ENCODE results near the gene USP34. TPM values are rescaled to one million over a fixed set of nuclear protein-coding genes. Genes with fewer than 3 reads are reported as not detected.
"Not testable (repeated sequence)": the region's sequence is repeated elsewhere in the genome, so short reads cannot be mapped to it uniquely, and the experiment has no call there.

The USP34 gene
- polyA plus RNA-seq, 5 donors: 130 to 180 (median 157) TPM

DNA sequence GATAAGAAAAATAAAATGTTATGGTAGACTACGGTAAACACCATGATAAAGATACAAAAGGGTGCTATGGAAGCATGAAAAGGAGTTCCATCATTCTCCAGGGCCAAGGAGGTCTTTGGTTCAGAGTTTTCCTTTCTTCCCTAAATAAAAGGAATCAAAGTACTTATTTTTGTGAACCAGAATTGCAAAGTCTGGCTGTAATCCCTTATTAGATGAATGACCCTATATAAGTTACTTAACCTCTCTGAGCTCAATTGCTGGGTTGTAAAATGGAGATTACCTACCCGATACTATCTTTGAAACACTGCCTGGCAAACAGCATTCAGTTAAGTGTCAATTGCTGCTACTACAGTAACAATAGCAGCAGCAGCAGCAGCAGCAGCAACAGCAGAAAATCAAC, 218.9 kb downstream of the USP34 start:
- no peak for DNase-seq

DNA sequence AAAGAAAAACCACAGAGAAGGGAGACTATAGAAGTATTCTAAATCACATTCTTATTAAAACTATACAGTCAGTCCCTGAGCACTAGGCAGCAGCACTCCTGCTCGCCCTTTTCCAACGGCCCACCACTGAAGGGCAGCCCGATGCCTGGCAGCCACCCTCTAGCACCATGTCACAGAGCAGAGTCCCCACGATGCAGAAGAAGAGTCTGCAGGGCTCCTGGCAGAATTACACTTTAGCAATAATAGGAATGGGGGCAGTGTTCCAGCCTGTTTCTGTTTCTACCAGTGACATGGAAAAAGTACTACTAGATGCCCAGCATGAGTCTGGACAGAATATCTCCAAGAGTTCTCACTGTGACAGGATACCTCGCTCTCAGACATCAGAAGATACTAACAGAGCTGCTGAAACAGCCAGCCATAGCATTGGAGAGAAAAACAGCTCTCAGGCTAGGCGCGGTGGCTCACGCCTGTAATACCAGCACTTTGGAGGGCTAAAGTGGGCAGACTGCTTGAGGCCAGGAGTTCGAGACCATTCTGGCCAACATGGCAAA, 221.3 kb downstream of the USP34 start:
- no peak for DNase-seq

DNA sequence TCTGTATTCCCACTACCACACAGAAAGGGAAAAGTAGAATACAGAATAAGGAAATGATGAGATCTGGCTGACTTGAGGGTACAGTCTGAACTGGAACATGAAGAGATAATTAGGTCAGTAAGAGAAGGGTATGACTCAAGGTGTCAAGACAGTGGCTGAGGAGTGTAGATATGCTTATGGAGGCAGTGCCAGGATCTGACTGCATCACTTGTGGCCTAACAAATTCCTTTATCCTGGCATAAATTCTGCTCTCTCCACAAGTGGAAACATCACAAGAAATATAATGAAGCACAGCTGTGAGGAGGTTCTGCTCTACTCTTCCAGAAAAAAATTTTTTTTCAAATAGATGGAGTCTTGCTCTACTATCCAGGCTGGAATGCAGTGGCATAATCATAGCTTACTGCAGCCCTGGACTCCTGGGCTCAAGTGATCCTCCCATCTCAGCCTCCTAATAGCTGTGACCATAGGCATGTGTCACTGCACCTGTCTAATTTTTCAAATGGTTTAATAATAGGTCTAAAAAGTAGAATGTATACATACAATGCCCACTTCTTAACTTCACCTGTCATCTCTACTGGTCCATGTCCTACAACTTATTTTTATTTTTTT, 223.6 kb downstream of the USP34 start:
- DNase-seq: no peak

DNA sequence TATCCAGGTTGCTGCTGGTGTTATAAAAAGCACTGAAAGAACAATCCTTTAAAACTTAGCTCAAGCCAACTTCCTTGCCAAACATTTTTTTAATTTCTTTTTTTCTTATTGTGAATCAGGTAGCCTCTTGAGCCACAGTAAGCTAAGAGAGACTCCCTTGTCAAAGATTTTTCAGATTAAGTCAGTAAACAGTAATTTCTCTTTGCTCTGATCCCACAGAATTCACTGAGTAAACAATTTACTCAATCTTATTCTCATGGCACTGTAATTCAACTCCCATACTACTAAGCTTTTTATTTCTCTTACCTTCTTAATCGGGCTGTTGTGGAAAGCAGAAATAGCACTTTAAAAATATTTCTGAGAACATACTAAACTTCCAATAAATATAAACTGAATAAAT, 226.2 kb downstream of the USP34 start:
- no peak for DNase-seq

DNA sequence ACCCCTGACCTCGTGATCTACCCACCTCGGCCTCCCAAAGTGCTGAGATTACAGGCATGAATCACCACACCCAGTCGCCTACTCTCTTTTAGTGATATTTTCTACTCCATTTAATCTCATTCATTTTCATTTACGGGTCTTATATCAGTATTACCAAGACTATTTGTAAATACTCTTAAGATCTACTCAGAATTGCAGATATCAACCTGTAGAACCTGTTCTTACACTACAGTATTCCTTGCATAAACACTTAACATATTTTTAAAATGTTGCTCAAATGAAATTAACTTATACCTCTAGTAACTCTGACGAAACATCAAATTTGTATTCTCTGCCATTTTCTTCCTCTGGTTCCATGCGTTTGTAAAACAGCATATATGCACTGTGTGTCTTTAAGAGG, 229.6 kb downstream of the USP34 start:
- DNase-seq: no peak

DNA sequence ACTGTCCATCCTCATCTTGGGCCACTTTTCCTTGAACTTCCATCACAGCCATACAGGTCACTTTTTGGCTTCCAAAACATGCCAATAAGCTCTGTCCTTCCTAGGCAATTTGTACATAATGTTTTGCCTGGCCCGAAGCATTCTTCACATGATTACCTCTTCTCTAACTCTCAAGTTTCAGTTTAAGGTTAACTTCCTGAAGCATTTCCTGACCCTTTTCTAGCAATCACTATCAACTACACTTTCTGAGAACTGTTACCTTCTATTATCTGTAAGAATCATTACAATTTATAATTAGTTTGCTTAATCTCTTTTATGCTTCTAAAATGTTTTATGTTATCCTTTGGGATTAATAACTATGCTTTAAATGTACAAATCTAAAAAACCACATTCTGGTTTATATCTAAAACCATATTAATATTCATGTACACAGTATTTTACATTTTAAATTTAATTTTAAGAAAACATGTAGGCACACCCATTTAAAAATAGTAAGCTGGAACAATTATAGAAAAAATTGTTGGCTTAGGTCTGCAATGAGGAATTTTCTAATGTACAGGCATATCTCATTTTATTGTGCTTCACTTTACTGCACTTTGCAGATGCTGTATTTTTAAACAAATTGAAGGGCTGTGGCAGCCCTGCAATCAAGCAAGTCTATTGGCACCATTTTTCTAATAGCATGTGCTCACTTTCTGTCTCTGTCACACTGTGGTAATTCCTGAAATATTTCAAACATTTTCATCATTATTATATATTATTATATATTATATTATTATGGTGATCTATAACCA, 232.5 kb downstream of the USP34 start:
- no peak for DNase-seq

DNA sequence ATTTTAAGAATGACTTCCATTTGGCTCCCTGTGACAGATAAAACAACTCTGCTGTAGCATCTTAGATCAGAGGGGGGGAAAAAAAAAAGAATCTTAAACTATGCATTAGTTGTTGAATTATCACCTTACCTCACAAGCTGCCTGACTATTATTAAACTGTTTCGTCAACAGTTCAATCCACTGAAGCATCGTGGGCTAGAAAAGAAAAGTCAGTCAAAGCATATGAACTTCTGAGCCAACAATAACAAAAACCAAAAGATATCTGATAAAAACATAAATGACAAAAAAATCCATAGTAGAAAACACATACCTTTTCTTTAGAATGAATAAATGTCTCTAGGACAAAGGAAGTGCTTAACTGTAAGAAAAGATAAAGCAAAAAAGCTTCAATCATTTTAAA, 235.2 kb downstream of the USP34 start:
- no peak for DNase-seq

DNA sequence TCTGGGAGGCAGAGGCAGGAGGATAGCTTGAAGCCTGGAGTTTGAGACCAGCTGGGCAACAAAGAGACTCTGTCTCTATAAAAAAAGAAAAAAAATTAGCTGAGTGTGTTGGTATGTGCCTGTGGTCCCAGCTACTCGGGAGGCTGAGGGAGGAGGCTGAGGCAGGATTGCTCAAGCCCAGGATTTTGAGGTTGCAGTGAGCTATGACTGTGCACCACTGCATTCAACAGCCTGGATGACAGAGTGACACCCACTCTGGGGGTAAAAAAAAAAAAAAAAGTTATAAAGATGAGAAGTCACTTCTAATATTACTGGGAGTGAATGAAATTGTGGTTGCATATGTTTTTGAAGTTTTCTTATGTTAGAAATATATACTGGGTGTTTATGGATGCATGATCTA, 237.3 kb downstream of the USP34 start:
- DNase-seq: no peak

DNA sequence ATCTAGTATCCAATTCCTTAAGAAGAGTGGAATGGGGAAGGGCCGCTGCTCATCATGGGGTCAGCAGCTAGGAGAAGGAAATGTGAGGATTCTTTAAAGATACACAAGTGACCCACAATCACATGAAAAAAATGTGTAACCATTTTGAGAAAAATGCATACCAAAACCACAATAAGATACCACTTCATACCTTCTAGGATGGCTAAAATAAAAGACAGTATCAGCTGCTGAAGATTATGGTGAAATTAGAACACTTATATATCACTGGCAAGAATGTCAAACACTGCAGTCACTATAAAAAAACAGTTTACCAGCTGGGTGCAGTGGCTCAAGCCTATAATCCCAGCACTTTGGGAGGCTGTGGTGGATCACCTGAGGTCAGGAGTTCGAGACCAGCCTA, 241.0 kb downstream of the USP34 start:
- no peak for DNase-seq

DNA sequence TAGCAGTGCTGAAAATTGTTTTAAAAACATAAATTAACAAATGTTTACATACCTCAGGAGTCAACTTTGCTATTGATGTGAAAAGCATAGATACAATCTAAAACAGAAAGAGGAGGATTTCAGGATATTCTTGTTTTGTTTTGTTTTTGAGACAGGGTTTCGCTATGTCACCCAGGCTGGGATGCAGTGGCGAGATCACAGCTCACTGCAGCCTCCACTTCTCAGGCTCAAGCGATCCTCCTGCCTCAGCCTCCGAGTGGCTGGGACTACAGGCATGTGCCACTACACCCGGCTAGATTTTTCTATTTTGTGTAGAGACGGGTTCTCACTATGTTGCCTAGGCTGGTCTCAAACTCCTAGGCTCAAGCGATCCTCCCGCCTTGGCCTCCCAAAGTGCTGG, 248.3 kb downstream of the USP34 start:
- DNase-seq: no peak

DNA sequence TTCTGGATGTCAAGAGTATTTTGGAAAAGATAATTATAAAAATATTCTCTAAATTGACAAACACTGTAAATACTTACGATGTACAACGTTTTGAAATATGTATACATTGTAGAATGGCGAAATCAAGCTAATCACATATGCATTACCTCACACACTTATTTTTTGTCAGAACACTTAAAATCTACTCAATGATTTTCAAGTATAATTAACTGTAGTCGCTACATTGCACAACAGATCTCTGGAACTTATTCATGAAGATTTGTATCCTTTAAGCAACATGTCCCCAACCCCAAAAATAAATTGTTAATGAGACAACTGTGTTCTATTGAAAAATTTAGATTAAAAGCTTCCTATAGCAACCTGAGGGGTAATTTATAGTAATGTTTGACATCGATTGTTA, 249.1 kb downstream of the USP34 start:
- peak; percentile 16 to 42 for DNase-seq

DNA sequence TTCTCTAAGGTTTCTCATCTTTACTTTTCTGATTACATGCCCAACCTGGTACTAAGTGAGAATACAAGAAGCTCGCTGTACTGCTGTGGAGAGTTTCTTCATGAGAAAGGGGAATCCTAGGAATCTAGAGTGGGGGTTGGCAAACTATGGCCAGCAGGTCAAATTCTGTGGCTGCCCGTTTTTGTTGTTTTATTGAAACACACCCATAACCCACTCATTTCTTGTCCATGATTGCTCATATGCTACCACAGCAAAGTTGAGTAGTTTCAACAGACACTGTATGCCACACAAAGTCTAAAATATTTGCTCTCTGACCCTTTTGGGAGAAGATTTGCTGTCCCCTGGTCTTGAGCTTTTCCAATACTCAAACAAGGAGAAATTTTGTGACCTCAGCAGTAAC, 250.1 kb downstream of the USP34 start:
- DNase-seq: no peak

DNA sequence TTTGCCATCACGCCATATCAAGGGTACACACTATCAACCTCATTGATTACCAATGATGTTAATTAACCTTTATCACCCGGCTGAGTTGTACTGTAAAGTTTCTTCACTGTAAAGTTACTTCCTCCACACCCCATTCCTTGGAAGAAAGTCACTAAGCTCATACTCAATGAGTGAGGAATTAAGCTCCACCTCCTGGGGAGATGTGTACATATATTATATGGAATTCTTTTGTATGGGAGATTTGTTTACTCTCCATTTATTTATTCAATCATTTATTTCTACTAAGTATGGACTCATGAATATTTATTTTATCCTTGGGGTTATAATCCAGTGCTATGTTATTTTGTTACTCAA, 252.1 kb downstream of the USP34 start:
- DNase-seq: no peak

DNA sequence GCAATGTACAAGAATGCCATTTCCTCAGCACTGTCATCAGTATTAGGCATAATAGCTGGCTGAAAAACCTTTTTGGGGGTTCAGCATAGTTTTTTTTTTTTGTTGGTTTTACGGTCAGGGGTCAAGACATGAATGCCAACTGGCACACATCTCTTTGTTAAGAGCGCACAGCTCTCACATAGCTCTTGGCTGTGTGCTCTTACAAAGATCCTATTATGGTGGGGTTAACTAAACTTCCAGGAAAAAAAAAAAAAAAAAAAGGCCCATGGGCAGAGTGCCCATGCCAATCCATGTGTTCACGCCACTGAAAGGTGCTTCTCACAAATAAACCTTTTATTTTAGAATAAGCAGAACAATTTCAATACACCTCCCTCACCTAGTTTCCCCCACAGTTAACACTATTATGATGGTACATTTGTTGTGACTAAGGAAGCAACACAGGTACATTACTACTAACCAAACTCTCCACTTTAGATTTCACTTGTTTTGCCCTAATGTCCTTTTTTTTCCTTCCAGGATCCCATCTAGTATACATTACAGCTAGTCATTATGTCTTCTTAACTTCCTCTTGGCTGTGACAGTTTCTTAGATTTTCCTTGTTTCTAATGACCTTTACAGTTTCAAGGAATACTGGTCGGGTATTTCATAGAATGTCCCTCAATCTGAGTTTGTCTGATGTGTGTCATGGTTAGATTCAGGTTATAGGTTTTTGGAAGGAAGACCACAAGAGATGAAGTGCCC, 252.6 kb downstream of the USP34 start:
- DNase-seq: no peak

DNA sequence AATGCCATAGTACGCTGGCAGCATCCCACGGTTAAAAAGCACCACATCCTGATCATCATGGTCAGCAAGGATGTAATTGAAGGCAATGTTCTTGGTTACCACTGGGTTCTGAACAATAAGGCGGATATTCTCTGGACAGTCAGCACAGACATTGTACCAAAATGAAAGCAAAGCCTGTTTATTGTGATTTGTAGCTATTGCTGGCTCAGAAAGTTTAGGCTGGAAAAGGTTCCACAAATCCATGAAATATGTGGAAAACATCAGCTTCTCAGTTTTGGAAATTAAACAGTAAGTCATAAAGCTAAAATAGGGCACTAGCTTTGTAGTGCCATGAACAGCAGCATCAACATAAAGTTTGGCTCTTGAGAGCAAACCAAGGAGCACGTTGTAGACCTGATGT, 256.7 kb downstream of the USP34 start:
- no peak for DNase-seq

DNA sequence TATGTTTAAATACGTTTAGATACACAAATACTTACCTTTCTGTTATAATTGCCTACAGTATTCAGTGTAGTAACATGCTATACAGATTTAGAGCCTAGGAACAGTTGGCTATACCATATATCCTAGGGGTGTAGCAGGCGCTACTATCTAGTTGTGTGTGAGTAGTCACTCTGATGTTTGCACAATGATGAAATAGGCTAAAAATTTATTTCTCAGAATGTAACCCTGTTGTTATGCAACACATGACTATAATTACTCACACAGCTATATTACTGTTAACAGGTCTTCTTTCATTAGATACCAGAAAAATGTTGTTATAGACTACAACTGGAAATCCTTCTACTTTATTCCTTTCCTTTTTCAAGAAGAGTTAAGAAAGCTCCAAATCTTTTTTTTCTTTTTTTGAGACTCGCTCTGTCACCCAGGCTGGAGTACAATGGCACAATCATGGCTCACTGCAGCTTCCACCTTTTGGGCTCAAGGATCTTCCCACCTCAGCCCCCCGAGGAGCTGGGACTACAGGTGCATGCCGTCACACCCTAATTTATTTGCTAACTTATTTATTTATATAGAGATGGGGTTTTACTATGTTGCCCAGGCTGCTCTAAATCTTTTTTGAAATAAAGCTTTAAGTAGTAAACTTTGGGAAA, 260.4 kb downstream of the USP34 start:
- no peak for DNase-seq

DNA sequence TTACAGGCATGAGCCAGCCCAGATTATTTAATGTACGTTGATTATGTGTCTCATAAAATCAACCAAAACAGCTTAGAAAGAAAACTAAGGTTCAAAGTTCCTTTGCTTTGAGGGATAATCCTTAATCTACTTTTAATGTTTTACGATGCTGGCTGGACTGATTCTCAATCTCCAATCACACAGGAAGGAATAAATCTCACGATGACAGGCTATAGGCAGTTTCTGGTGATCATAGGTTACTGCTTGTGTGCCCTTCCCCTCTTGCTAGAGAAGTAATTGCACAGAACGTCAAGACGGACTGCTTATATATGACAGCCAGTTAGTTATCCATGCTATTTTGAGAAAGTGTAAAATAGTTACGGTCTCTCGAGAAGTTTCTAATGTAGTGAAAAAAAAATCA, 265.8 kb downstream of the USP34 start:
- DNase-seq: no peak

DNA sequence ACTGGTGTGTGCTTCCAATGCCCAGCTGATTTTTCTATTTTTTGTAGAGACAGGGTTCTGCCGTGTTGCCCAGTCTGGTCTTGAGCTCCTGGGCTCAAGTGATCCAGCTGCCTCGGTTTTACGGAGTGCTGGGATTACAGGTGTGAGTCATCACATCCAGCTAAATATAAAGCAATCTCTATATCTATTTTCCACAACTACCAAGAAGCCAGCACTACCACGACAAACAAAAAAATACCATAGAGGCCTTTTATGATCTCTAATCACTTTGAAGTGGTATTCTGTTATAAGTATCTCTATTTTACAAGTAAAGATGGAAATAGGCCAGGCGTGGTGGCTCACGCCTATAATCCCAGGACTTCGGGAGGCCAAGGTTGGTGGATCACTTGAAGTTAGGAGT, 274.2 kb downstream of the USP34 start:
- DNase-seq: no peak

DNA sequence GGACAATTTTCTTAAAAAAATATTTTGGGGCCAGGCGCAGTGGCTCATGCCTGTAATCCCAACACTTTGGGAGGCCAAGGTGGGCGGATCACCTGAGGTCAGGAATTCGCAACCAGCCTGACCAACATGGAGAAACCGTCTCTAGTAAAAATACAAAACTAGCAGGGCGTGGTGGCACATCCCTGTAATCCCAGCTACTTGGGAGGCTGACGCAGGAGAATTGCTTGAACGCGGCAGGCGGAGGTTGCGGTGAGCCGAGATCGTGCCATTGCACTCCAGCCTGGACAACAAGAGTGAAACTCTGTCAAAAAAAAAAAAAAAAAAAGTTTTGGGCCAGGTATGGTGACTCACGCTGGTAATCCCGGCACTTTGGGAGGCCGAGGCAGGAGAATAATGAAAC, 276.2 kb downstream of the USP34 start:
- DNase-seq: not testable (repeated sequence)

DNA sequence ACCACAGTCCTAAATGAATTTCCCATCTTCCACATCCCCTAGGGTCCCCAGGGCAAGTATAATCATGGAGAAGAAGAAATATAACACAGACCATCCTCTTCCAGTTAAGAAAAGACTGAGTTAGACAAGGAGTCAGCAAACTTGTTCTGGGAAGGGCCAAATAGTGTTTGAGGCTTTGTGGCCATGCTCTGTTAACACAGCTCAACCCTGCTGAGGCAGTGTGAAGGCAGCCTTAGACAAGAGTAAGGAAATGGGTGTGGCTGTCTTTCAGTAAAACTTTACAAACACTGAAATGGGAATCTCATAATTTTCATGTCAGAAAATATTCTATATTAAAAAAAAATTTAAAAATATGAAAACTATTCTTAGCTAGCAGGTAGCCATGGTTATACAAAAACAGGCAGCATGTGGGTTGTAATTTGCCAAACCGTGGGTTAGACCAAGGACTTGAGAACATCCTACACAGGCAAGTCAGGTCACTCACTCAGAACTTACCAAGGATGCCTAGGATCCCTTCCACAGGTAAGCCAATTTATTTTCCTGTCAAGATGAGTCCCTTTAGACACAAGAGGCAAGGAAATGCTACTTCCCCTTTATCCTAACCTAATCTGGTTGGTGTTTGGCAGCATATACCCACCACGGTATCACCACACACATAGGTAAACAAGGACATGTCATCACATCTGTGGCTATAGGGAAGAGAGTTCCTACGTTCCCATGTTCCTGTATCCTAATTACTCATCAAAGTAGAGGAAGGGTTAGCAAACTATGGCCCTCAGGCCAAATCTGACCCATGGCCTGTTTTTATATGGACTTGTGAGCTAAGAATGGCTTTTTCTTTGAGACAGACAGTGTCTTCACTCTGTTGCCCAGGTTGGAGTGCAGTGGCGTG, 277.0 kb downstream of the USP34 start:
- DNase-seq: no peak

DNA sequence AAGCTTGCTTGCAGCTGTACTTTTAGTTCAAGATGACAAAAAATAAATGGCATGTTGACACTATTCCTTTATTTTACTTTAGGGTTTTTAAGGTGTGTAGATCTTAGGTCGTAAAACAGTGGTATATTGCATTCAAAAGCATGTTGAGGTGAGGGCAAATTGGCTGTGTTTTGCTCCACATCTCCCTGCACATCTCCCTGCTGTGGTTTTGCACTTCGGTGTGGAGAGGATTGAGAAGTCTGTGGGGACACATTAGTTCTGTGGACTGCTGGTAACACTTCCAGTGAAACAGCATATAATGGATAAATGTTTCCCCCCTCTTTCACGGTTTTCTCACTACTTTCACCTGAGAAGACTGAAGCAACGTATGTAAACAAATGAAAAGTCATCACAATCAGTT, 283.8 kb downstream of the USP34 start:
- no peak for DNase-seq

Measured in right lung (tissue), 5 donors.